HG03095 (cell line): ENCODE measurements around the gene GNG2.

Source experiments
- ATAC-seq: cut with Tn5 transposase; IDR thresholded peaks from one replicate; pipeline ENCODE4 v1.9.1; 2021; ENCODE audit warnings: moderate library complexity; ENCODE audit not compliant: unreplicated experiment

The GNG2 gene

DNA sequence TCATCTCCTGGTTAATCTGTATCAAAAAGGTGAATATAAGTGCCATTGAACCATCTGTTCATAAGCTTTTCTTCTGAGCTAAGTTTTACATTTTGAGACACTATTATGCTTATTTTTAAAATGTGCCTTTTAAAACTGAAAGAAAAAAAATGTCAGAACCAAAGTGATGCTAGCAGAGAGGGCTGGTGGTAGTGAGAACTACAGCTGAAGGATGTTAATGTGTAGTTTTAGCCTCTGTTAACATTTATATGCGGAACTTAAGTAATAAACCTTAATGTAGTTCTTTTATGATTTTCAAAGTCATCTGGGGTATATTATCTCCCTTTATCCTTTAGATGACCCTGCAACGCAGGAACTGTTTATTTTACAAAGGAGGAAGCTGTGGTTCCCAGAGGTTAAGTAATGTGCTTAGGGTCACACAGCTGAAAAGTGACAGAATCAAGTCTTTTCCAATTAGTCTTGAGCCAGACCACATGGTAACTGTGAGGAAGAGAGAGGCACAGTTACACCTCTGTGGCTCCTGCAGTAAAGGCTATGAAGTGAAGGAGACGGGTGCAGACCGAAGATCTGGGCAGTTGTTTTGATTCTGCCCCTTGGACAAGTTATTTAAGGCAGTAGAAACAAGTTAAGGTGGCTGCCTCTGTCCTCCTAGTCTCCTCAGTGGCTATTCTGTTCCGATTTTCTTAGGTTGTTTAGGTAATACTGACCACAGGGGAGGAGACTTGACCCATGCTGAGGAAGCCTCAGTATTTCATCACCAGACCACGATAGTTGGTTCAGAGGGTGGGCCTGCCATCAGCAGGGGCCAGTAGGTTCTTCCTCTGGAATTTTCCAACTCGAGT is 23.9 kb downstream of the GNG2 start:
- peak; percentile 67 for ATAC-seq

DNA sequence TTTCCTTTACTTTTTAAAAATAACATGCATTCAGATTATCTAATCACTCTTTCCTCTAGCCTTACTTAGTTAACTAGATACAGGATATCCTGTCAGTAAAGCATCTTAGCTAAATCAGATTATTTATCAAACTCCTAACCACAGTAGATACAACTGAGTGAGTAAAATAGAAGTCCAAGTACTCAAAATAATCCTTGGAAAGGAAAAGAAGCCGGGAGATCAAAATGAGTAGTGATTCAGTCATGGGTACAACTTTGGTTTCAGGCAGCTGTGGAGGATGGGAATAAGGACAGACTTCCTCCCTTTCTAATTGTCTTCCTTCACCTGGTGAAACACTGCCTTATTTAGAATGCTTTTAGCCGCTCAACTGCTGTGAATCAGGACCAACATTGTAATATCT is 29.4 kb downstream of the GNG2 start:
- ATAC-seq = no peak

DNA sequence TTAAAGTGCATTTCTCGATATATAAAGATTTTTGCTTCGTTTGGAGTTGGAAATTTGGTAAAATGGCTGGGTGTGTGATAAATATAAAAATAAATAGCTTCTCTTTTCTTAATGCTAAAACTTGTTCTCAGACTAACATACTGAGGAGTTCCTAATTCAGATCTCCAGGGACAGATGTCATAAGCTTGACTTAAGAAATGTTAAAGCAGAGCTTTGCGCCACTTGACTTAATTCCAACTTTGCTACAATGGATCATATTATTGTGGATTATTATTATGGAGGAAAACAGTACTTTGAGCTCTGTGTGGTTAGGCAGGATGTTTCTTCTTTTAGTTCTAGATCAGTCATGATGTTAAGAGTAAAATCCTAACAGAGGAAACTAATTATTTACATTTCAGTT is 33.8 kb downstream of the GNG2 start:
- ATAC-seq = no peak

DNA sequence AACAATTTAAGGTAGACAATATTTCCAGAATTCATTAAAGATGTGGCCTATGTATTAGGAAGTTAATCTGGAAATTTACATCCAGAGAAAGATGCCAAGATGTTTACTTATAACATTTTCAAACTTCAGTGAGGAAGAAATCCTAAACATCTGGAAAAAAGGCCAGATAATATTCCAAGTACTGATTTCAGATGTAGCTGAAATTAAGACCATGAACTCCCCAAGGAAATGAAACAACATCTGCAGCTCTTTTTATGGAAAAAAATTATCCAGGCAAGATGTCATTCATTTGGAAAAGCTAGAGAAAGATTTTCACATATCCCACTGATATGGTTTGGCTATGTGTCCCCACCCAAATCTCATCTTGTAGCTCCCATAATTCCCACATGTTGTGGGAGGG is 35.0 kb downstream of the GNG2 start:
- ATAC-seq = no peak

DNA sequence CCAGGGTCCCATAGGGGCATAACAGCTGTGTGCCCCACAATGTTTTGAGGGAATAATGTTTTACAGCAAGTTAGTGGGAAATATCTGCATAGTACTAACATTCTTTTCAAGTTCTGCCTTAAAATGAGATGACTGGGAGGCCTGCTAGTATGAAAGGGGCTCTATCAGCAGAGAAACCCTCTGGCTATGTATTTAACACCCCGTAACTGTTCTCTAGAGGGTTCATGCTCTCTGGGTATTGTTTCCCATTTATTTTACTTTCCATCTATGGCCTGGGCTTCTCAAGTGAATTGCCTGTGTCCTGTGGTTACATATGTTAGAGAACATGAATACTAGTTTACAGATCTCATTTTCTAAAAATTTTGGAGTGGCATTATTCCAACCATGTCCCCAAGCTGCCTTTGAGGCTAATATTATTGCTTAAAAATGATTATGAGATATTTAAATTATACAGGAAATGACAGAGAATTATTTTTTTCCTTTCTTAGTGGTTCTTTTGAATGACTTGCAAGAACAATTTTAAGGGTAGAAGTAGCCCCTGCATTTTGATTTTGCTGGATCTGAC is 37.5 kb downstream of the GNG2 start:
- no peak for ATAC-seq

DNA sequence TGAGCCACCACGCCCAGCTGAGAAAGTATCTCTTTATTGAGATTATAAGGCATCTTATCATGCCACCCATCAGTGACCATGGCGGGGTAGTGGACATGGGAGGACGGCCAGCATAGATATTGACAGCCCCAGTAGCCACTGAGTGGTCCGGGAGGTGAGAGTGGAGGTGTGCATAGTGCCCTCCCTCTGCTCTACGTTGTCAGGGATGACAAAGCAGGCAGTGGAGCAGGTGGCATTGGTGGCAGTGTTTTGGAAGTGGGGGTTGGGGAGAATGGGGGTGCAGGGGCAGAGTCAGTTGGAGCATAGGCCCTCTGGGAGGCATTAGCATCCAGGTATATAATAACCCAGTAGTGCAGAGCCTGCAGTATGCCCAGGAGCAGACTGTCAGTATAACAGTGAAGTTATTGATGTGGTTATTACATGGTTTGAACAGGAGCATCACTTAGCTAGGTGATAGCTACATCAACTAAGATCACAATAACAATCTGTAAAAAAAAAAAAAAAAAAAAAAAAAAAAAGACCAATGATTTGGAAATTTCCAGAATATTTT is 41.1 kb downstream of the GNG2 start:
- no peak for ATAC-seq

DNA sequence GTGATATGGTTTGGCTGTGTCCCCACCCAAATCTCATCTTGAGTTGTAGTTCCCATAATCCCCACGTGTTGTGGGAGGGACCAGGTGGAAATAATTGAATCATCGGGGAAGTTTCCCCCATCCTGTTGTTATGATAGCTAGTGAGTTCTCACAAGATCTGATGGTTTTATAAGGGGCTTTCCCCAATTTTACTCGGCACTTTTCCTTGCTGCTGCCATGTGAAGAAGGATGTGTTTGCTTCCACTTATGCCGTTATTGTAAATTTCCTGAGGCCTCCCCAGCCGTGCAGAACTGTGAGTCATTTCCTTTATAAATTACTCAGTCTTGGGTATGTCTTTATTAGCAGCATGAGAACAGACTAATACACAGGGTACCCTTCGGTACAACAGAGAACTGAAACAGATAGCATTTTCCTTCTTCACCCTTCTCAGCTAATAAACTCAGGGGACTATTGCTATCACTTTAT is 45.3 kb downstream of the GNG2 start:
- ATAC-seq = peak; percentile 77

DNA sequence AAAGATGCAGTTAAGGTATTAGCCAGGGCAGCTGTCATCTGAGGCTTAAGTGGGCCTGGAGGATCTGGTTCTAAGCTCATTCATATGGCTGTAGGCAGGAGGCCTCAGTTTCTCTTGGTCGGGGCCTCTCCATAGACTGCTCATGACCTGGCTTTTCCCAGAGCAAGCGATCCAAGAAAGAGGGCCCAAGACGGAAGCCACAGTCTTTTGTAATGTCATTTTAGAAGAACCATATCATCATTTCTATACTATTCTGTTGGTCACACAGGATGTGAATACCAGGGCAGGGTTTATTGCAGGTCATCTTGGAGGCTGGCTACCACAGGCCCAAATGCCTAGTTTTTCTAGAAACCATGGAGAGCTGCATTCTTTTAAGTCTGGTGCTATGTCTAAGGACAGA is 47.7 kb downstream of the GNG2 start:
- ATAC-seq = no peak

DNA sequence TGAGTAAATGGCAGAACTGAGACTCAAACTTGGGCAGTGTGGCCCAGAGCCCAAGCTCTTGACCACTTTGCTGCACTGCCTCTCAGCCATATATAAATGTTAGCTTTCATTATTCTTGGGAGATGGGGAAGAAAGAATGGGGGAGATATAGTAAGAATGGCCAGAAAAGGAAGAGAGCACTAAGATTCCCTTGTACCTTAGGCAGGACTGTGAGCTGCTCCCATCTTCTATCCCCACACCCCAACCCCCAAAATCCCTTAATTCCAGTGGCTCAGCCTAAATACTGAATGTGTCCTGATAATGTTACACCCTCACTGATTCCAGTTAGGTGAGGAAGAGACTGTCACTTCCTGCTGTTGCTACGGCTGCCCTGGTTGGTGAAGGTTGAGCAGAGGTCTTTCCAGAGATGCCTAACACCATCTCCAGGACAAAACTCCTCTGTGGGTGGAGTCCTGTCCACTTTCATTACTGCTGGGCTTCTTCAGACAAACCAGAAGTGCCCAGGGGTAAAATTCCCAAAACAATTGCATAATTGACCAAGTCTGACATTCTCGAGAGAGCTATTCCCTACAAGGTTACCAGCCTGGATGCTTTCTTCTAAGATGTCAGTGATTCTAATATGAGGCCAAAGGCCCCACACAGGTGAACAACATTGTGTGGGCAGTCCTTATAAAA is 51.8 kb downstream of the GNG2 start:
- ATAC-seq = no peak

DNA sequence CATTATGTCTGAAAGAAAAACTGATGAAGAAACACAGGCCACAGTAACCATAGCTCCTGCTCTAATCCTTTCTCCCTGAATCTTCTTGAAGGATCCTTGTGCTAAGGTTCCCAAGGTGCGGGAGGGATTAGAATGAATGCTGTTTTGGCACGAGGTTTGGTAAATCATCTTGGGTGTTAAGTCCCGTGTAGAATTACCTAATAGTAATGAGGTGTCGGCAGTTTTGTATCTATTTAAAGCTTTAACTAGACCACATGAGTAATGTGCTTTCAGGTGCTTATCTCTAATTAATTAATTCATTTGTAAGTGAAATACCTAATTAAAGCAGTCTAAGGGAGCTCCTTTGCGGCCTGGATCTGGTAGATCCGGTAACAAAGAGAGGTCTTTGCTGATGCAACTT is 53.9 kb downstream of the GNG2 start:
- ATAC-seq = no peak

DNA sequence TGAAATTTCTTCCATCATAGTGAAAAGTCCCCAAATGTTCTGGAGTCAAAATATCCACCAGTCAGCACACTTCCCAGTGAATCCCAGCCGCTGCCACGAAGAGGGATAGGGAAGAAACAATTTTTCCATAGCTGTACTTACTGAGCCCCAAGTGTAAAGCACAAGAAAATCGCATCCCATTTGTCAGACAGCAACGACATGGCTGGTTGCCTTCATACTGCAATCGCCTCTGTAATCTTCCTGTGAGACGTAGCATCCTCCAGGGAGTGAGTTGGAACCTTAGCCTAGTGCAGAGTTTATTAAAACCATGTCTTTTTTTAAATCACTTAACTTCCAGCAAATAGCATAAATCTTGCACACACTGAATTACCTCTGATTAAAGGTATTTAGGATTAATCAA is 56.8 kb downstream of the GNG2 start:
- ATAC-seq = no peak

DNA sequence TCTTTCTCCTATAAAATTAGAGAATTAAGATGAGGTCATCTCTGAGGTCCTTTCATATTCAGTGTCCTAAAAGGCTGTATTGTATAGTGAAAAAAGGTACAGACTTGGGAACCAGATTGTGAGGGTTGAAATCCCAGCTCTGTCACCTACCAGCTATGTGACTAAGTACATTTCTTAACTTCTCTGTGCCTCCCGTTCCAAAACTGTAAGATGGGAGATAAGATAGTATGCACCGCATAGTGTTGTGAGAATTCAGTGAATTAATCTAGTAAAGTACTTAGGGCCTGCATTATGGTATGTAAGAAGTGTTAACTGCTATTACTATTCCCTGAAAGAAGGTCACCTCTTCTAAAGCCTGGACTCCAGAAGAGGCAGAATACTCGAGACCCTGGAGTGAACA is 60.6 kb downstream of the GNG2 start:
- ATAC-seq = no peak

DNA sequence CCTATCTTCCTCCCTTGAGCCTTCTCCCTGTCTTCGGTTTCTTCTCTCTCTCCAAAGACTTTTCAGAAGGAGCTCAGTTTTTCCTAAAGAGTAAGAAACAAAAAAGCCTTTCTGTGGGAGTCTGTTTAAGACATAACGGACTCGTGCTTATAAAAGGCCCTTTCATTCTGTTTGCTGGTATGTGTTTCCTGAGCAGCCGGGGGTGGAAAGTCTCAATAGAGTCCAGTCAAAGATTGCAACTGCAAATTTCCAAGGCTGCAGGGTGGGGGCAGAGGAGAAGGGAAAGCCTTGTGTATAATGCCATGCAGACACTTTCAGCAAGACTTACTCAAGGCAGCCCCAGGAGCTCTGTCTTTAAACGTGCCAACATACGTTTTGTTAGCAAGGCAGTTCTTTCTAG is 62.2 kb downstream of the GNG2 start:
- ATAC-seq = no peak

DNA sequence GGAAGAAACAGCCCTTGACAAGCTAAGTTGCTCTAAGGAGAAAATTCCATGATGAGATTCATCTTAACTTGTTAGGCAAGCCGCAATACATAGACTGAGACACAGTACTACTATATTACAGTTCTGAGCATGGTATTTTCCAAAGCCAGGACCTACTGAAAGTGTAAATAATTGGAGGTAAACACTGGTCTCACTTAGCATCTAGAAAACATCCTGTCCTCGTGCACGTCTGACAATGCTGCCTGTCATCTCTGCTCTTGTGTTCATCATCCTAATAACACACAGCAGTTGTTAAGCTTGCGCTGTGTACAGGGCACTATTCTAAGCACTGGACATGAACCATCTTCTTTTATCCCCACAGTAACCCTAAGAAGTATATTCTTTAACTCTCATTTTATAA is 64.2 kb downstream of the GNG2 start:
- ATAC-seq = no peak

DNA sequence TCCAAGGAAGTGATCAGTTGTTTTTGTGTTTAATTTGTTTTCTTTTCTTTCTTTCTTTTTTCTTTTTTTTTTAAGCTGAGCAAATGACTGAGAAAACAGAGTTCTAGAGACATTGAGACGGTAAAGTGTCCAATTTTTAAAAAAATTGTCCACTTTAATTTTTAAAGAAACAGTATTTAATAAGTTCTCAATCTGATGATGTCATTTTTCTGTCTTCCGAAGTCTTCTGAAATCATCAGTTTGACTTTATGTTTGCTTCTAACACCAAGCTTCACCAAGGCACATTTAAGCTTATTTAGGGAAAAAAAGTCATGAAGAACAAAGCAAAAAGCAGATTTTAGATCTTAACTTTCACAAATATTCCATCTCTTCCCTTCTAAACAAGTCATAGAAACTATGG is 65.6 kb downstream of the GNG2 start:
- ATAC-seq = no peak

DNA sequence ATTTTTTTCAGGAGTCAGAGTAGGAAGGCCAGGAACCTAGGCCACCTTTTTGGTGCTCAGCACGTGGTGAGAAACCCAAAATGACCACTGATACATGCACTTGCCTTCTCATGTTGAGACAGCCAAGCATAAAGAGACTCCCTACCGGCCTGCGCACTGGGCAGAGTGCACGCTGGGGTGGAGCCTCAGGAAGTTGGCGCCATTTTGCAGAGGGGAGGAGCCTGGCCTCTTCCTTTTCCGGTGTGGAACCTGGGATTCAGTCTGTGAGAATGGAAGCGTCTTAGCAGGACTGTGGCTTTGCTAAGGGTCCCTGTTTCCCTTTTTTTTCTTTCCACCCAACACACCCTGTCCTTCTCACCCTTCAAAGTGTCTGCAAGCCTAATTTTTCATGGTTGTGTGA is 66.0 kb downstream of the GNG2 start:
- ATAC-seq = no peak

DNA sequence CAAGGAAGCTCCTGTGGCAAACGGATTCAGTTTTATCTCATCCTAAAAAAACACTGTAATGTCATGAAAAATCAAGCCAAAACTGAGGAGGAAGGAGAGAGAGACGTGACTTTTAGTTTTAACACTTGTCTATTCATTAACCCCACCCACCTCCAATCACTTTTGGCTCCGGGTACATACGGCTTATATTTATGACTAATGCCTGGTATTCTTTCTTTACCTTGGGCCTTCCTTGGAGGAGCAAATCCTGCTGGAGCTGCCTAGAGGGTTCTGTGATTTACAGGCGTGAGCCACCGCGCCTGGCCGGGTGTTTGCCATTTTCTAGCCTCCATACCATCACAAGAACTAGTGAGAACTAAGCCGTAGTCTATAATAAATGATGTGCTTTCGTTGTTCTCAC is 68.2 kb downstream of the GNG2 start:
- no peak for ATAC-seq

DNA sequence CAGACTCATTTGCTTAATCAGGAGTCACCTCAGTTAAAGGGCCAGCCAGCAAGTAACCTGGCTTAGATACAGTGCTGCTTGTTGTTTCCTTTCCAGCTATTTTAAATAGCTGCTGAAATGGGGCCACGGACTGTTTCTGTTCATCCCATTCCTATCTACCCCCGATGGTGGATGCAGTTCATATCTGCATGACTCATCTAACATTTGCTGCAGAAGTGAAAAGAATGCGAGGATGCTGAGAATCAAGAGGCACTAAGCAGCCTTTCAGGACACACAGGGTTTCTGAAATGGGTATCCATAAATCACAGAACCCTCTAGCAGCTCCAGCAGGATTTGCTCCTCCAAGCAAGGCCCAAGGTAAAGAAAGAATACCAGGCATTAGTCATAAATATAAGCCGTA is 68.8 kb downstream of the GNG2 start:
- ATAC-seq = no peak

DNA sequence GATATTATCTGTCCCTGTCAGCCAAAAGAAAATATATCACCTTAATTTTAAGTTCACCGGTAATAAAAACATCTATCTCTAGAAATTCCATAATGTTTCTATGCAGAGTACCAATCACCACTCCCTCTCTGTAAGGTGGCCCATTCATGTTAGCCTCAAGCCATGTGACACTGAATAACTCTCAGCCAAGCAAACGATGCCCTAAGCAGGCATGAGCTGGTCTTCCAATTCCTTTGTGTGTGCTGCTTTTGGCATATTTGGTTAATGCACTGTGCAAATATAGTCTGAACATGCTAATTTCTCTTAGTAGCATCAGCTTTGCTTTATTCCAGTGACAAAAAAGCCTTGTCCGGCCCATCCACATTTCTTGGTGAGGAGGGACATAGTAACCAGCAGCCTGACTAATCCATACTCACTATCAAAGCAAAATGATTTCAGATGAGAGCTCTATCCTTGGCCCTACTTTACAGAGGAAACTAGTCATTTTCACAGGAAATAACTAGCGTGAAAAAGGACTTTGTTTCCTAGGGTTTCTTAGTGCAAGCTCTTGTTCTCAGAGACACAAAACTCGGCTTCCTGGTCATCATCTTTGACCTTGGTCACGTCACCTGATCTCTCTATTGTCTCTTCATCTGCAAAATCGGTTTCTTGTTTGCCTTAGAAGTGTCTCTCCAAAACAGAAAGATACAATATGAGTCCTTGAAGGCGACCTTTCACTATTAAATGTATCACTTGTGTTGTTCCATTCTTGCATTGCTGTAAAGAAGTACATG is 69.7 kb downstream of the GNG2 start:
- ATAC-seq = no peak

DNA sequence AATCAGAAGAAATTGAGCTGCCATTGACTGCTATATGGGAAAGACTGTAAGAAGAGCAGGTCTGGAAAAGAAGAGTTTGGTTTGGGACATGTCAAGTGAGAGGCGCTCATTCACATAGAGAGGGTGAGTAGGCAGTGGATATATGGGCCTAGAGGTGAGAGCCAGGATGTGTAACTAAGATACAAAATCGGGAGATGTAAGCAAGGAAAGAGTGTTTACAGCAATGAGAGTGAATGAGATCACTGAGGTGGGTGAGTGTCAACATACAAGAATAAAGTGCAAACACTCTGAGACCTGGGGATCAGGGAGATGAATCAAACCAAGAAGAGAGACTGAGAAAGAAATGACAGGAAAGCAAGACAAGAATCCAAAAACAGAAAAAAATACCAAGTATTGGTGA is 70.9 kb downstream of the GNG2 start:
- no peak for ATAC-seq

DNA sequence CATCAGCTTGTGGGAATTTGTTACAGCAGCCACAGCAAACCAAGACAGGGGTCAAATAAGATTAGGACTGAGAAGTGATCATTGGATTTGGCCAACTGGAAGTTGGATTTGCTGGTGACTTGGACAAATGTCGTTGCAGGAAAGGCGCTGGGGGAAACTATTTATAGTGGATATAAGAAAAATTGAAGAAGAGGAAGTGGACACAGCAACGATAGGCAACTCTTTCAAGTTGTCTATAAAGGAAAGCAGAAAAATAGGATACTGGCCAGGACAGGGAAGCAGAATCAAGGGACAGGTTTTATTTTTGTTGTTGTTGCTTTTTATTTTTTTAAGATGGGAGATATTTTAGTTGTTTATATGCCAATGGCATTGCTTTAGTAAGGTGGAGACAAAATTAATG is 72.8 kb downstream of the GNG2 start:
- ATAC-seq = no peak
